HG02678 (cell line): ENCODE measurements around the gene PSMA7.
A peak's percentile ranks its signal among the peaks of the same experiment; 100 is the strongest.

Experiments
- ATAC-seq: cut with Tn5 transposase; IDR thresholded peaks from one replicate; pipeline ENCODE4 v1.9.1; 2021; ENCODE audit warnings: mild to moderate bottlenecking, moderate library complexity; ENCODE audit not compliant: unreplicated experiment

PSMA7 gene

DNA sequence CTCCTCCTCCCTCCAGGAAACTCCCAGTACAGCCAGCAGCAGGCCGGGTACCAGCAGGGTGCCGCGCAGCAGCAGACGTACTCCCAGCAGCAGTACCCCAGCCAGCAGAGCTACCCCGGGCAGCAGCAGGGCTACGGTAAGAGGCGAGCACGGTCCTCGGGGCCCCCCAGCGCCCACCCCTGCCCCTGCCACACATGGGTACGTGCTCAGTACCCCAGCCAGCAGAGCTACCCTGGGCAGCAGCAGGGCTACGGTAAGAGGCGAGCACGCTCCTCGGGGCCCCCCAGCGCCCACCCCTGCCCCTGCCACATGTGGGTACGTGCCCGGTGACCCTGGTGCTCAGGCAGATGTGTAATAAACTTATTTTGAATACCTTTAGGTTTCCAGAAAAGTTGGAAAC lies 29.5 kb upstream of the PSMA7 start:
- ATAC-seq = no peak

DNA sequence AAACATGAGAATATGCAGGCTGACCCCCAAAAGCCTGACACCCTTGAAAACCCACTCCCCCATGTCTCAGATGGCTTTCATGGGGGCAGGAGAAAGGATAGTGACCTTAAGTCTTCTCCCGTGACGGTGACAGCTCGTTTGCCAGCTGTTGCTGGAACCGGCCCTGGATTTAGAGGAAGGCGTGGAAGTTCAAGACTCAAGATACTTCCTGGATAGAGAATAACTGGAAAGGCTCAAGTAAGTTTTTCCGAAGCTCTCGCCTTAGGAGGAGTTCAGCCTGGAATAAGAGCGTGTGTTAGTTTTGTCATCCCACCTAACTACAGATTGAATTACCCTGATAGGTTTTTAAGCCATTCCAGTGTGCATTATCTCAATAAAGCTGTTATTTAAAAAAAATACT lies 28.1 kb upstream of the PSMA7 start:
- no peak for ATAC-seq

DNA sequence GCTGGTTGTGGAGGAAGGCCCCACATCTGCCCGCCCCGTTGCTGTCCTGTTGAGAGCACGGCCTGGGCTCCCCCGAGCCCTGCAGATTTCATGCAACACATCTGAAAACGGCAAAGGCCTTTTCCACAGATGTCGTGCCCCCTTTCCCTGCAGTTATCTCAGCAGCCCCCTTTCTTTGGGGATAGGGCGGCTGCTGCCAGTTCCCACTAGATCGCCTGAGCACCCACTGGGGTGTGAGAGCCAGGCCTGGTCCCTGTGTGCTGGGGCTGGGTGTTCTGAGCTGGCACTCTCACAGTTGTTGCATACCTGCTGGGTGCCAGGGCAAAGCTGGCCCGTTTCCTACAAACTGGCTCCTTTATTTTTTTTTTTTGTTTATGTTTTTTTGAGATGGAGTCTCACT lies 27.3 kb upstream of the PSMA7 start:
- no peak for ATAC-seq

DNA sequence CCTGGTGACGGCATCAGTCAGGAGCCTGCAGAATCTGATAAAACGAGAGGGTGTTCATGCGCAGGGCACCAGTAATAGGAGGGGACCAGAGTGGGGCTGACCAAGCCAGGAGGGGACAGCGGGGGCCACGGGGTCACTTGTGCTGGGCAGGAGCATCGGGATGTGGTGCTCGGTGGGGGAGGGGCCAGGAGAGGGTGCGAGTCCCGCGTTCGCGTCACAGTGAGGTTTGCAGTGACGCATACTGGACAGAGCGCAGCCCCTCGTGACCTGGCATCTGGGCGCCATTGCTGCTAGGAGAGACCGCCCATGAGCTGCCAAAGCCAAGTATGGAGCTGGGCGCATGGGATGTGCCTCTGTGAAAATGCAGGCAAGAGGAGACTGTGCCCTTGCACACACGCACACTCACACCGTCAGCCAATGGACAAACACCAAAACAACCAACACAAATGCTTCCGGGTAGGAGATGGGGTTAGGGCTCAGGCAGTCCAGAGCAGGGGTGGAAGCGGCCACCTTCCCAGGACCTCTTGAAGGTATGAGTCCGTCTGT lies 25.8 kb upstream of the PSMA7 start:
- ATAC-seq = no peak

DNA sequence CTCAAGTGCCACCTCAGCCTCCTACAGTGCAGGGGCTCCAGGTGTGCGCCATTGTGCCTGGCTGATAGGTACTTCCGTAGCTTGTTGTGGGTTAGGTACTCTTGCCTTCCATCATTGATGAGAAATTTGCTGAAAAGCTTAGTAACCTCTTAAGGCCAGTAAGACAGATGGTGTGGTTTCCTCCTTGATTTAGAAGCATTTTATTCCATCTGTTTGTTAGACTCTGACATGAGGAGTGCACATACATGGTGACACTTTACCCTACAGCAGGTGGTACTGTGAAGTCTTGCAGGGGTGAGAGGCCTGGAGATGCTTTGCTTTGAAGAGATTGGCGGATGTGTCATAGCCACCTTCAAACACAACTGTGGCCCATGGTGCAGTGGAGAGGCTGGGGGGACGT lies 24.9 kb upstream of the PSMA7 start:
- no peak for ATAC-seq

DNA sequence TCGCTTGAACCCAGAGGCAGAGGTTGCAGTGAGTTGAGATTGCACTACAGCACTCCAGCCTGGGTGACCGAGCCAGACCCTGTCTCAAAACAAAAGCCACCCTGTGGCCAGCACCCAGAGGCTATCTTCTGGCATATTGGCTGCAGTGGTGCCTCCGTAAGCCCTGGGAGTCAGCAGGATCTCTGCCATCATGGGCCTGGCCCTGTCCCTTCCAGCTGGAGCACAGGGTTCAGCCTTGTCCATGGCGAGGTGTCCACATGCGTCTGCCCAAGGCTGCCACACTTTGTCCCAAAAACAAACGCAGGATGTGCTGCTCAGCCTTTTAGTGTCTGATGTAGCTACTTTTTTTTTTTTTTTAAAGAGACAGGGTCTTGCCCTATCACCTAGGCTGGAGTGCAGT lies 24.3 kb upstream of the PSMA7 start:
- no peak for ATAC-seq

DNA sequence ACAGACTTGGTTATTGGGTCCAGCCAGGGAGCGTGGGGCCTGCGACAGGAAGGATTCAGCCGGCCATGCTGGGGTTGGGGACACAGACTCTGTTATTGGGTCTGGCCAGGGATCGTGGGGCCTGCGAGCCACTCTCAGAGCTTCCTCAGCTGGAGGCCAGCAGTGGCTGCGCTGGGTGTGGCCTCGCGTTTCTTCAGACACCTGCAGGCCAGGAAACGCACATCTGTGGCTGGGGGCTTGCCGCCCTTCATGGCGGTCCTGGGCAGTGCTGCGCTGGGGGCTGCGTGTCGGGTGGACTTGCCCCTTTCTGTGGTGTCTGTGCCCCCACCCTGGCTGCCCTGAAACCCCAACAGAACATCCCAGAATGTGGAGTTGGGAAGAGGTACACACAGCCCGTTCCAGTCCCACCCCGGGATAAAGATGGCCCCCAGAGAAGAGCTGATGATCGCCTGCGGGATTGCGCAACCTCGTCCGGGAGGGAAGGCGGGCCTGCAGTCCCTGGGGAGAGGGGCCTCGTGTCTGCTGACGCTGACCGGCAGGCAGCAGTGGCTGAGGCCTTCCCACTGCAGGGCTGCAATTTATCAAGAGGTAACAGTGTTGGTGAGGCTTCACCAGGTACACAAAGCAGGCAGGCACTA lies 22.7 kb upstream of the PSMA7 start:
- no peak for ATAC-seq

DNA sequence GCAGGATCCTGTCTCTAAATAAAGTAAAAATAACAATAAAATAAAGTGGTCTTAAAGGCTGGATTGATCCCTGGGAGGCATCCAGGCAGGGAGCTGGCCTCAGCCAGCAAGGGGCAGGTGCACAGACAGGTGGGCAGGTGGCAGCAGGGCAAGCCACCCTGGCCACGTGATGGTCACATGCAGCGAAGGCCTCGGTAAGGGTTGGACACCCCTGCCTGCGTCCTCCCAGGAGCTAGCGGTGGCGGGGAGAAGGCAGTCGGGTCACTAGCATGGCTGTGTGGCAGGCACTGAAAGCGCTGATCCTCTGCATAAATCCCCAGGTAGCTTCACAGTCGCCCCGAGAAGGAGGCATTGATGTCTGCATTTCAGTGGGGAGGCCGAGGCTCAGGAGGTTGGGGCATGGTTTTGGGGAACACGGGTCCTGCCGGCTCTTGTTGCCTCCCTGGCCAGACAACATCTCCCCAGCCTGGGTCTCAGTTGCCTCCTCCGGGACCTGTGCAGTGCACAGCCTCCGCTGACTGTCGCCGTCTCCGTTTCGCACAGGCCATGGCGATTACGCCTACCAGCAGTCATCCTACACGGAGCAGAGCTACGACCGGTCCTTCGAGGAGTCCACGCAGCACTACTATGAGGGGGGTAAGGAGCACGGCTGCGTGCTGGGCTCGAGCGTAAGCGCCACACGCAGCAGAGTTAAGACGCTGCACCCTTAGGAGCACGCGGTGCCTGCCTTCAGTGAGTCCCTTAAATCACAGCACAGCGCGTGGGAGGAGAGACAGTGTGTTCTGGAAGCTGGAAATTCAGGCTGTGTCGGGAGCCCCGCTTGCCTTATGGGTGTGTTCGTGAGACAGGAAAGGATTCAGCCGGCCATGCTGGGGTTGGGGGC lies 21.9 kb upstream of the PSMA7 start:
- ATAC-seq = no peak

DNA sequence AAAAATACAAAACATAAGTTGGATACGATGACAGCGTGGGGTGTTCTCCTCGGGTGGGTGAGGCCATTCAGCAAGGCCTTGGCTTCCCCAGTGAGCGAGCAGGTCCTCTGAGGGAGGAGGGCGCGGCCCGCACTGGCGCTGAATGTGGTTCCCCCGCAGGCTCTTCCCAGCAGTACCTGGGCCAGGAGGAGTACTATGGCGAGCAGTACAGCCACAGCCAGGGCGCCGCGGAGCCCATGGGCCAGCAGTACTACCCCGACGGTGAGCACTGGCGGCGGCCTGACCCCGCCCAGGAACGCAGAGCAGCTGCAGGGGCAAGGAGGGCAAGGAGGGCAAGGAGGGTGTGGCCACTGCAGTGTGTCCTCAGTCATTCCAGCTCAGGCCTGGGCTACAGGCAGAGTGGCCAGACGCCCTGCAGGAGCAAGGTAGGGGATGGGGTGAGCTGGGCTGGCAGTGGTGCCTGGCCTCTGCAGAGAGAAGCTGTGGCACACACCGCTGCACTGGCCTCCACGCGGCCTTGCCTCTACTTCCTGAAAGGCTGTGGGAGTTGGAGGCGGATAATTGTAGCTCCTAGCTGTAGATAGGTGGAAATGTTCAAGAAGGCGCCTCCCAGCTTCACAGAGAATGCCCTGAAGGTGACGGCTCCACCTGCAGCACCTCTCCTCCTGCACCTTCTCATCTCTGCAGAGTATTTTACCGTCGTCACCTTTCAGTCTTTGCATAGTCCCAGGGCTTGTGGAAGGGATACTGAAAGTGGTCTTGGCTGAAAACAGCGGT lies 21.0 kb upstream of the PSMA7 start:
- ATAC-seq = no peak

DNA sequence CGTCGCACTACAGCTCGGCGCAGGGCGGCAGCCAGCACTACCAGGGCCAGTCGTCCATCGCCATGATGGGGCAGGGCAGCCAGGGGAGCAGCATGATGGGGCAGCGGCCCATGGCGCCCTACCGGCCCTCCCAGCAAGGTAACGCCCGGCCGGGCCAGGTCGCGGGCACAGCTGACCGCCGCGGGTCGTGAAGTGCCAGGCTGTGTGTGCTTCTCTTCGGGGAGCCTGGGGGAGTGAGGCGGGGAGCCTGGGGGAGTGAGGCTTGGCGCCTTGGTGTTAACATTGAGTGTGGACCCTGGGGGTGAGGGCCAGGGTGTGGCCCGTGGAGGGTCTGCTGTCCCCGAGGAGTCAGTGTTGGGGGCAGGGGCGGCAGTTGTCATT lies 20.3 kb upstream of the PSMA7 start:
- no peak for ATAC-seq

DNA sequence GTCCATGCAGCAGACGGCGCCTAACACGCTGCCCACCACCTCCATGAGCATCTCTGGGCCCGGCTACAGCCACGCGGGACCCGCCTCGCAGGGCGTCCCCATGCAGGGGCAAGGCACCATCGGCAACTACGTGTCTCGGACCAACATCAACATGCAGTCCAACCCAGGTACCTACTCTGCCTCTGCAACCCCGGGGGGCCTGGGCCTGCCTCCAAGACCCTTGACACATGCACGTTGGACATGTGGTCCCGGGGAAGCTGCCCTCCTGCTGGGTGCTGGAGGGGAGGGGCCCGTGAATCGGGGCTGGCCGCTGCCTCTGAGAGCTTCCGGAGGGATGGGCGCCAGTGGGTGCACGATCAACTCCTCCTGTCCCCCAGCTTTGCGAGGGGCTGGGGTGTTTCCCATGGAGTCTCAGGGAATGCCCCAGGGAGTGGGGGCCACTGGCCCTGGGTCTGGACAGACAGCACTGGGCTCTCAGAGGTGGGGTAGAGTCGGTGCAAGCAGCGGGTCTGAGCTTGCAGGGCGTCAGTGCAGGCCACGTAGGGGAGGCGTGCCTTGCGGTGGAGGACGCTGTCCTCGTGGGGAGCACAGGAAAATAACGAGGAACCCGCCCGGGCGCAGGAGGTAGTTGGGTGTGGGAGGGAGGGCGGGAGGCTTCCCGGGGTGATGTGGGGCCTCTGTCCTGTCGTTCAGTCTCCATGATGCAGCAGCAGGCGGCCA lies 19.7 kb upstream of the PSMA7 start:
- no peak for ATAC-seq

DNA sequence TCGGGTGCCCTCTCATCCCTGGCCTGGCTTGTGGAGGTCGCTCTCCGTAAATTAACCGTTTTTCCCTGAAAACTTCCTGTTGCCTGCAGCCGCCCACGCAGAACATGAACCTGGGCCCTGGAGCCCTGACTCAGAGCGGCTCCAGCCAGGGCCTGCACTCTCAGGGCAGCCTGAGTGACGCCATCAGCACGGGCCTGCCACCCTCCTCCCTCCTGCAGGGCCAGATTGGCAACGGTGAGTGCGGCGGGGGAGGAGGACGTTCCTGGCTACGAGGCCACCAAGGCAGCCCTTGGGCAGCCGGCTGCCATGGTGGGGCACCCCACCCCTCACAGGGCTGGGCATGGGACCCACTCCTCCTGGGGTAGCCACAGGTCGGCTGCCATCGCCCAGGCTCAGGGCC lies 18.2 kb upstream of the PSMA7 start:
- no peak for ATAC-seq

DNA sequence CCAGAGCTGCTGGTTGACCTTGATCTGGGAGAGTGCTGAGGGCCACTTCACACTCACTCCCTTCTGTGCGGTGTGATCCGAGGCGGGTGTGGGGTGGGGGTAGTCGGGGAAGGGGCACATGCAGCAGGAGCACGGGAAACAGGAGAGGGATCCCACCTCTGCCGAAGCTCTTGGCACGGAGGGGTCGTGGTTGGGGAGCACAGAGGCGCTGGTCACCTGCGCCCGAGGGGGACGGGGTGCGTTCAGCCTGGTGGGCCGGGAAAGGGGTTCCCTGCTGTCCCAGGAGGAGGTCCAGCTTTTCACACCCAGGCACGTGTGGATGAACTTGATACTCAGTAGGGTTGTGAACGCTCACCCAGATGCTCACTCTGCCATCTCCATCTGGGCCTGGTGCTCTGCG lies 17.7 kb upstream of the PSMA7 start:
- ATAC-seq = no peak

DNA sequence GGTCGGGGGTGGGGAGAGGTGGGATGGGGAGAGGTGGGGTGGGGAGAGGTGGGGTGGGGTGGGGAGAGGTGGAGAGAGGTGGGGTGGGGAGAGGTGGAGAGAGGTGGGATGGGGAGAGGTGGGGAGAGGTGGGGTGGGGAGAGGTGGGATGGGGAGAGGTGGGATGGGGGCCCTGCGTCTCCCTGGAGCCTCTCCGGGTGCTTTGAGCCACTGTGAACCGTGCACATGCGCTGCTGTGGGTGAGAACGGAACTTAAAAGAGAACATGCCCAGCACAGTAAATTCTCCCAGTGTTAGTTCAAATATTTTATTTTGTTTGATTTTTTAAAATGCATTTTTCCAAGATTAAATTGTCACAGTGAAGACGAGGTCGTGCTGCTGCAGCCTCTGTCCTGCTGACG lies 17.1 kb upstream of the PSMA7 start:
- no peak for ATAC-seq

DNA sequence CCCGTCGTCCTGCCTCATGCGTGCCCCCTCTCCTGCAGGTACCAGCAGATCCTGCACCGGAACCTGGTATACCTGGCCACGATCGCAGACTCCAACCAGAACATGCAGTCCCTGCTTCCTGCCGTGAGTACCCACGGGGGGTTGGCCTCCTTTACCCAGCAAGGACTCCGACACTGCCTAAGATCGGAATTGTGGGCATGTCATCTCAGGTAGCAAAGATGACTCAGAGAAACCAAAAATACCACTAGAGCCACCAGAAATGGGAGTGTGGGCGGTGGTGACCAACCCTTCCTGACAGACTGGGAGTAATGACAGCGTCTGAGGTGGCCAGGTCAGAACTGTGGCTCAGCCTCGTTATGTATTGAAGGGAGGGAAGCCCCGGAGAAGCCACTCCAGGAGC lies 16.6 kb upstream of the PSMA7 start:
- peak; percentile 42 for ATAC-seq

DNA sequence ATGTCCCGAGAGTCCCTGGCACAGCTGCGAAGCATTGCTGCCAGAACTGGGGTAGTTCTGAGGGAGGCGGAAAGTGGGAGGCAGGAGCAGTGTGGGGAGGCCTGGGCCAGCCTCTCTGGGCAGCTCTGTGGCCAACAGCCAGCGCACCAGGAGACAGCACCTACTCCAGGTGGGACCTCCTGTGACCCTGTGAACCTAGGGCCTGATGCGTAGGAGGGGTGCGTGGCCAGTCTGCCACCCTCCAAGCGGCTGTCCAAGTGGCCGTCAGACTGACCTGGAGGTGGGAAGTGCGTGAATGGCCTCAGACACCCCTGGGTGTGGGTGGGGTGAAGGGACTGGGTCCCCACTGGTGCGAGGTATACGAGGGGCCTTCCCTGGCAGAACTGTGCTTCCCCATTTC lies 15.9 kb upstream of the PSMA7 start:
- ATAC-seq = no peak

DNA sequence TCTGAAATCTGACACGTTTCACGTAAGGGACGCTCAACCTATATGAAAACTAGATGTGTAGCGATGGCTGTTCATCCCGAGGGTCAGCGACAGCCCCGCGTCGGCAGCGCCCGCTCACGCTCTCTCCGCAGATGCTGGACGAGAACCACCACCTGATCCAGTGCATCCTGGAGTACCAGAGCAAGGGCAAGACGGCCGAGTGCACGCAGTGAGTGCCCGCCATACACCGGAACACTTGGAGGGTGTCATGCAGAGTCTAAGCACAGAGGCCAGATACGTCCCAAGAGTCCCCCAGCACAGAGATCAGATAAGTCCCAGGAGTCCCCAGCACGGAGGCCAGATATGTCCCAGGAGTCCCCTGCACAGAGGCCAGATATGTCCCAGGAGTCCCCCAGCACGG lies 15.3 kb upstream of the PSMA7 start:
- no peak for ATAC-seq

DNA sequence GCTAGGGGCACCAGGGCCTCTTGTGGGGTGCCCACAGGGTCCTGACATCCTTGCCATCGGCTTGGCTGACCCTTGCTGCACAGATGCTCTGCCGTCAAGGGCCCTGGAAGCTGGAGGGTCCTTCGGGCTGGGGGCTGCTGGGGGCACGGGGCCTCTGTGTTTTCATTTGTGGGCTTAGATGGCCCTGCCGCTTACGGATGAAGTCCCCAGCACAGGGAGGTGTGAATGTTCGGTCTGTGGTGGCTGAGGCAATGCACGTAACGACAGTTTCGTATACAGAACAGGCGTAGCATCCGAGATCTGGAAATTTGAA lies 14.8 kb upstream of the PSMA7 start:
- no peak for ATAC-seq

DNA sequence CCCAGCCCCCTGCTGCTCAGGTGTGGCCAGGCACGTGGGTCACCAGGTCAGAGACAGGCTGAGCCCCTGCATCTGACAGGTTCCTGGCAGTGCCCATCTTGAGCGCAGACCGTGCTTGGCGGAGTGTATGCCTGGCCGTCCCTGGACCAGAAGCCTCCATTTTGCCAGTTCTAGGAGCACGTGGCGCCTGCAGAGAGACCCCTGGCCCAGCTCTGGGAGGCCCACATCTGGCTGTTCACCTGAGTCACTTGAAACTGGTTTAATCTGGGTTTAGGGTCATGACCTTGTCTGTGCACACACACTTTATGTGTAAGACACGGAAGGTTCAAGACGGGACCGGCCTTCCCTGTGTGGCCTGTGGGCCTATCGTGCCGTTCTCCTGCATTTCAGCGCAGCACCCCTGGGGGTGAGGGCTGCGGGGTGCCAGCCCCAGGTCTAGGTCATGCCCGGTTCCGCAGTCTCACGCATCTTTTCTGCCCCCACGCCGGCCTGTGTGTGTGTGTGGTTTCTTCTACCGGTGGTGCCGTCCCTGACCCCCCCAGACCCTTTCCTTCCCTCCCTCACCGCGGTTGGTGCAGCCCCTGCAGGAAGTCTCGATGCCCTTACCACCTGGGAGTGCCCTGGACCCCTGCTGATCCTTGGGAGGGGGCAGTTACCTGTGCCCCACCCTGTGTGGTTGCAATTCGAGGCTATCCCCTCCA lies 14.3 kb upstream of the PSMA7 start:
- no peak for ATAC-seq

DNA sequence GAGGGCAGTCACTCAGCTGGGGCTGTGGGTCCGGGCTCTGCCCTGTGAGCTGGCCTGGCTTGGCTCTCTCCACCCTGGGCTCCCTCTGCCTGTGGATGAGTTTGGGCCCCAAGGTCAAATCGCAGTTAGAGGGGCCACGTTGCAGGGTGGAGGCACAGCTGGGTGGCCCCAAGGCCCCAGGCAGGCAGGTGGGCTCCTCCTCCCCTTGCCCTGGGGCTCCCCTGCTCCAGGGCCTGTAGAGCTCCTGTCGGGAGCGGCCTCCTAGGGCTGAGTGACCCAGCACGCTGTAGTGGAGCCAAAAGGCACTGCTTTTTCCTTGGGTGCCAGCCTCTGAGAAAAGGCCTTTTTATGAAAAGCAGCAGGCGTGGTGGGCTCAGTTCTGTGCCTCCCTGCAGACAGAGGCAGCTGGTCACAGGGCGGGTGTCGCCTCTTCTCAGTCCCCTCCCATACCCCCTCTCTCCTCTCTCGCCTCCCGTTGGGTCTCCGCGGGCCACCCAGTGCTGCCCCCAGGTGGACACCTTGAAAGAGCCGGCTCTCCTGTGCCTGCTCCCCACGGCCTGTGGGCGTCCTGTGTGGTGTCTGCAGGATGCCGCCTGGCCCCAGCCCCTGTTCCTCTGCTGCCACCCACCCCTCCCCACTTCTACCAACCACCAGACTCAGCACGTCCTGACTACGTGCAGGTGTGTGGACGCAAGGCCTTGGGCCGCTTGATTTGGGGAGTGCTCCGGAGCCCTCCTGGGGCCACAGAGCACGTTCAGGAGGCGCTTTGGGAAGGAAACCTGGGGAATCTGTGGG lies 13.6 kb upstream of the PSMA7 start:
- ATAC-seq = no peak
